NB4 (cell line): ENCODE measurements around the gene TRIM22.

Experiments
- DNase-seq: peaks from one replicate; pipeline ENCODE4 v3.0.0; 2010; ENCODE audit warnings: low read depth
- H3K4me3 ChIP-seq: one replicate; pipeline ENCODE4 v1.5.1; 2011; ENCODE audit warnings: mild to moderate bottlenecking, low read depth, low read length, moderate library complexity
- CTCF ChIP-seq: IDR thresholded peaks from one replicate; pipeline ENCODE4 v1.5.1; 2012; ENCODE audit warnings: low read depth, low read length
- MYC ChIP-seq: IDR thresholded peaks from 2 replicates; pipeline ENCODE4 v1.6.1; 2011; ENCODE audit warnings: low read depth, low read length
- POLR2A ChIP-seq: IDR thresholded peaks from 2 replicates; pipeline ENCODE4 v1.6.1; 2011; ENCODE audit warnings: mild to moderate bottlenecking; ENCODE audit not compliant: insufficient read length; ENCODE audit errors: extremely low read depth
- TF ChIP-seq, protein P1 (sequence below): IDR thresholded peaks from 2 replicates; pipeline ENCODE4 v1.6.1; 2011; ENCODE audit warnings: low read depth, low read length

Gene TRIM22

DNA sequence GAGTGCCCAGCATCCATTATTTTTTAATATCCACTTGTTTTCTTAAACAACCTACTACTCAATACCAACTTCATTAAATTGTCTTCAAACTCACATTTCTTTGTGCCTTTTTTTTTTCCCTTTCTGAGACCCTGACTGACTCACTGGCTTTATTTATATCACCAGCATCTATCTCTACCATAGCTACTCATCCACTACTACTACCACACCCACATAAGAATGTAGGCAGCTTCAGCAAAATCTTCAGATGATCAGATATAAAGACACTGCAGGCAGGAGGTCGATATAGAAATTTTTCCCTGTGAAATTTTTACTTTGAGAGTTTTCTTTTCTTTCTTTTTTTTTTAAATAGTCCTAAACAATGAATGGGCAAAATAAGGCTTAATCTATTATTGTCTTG lies 48.8 kb downstream of the TRIM22 start:
- DNase-seq, result no peak
- TF ChIP-seq, protein P1, sequence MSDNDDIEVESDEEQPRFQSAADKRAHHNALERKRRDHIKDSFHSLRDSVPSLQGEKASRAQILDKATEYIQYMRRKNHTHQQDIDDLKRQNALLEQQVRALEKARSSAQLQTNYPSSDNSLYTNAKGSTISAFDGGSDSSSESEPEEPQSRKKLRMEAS, result no peak
- no peak overlapping the region for H3K4me3 ChIP-seq

DNA sequence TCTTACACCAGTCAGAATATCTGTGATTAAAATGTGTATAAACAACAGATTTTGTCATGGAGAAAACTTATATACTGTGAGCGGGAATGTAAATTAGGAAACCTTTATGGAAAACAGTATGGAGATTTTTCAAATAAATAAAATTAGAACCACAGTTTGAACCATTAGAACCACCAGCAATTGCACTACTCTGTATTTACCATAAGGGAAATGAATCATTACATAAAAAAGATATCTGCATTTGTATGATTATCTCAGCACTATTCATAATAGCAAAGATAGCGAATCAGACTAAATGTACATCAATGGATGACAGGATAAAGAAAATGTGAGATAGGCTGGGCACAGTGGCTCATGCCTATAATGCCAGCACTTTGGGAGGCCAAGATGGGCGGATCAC lies 57.0 kb downstream of the TRIM22 start:
- TF ChIP-seq, protein P1, result no peak
- TF ChIP-seq POLR2A, result no peak
- no peak for TF ChIP-seq CTCF
- TF ChIP-seq MYC, result no peak
- no peak for DNase-seq
- no peak overlapping the region for H3K4me3 ChIP-seq

DNA sequence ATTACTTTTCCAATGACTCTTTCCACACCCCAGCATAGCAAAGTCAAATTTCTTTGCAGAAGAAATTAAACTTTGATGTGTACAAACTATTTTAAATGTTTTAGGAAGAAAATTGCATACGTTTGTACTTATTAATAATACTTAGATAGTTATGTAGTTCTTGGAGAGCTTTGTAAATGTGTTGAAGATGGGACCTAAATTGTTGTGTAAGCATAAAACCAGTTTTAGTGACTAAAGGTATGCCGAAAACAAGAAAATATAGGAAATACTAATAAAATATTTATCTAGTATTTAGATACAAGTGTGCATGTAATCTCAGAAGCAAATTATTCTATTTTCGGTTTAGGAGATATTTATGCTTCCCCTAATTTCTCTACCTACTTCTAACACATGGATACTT lies 60.2 kb downstream of the TRIM22 start:
- H3K4me3 ChIP-seq, result no peak overlapping the region
- TF ChIP-seq POLR2A (no peak), CTCF (no peak), MYC (no peak)
- TF ChIP-seq, protein P1, result no peak
- no peak for DNase-seq

DNA sequence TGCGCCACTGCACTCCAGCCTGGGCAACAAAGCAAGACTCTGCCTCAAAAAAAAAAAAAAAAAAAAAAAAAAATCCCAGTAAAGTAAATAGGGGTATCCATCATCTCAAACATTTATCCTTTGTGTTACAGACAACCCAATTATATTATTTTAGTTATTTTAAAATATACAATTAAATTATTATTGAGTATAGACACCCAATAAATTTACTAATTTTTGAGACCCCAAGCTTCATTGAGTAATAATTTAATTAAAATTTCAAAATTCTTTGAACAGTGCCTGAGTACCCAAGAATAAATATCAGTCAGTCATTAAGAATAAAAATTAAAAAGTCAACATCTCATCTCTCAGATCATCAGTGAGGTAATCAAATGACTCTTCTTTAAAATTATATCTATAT lies 64.4 kb downstream of the TRIM22 start, which contains the start of gene OR52N4:
OR52N4 (plus strand) TSS at position 301 of the 400 bp plus-strand sequence. CDS start 498 bp downstream, outside the sequence.
- DNase-seq, result no peak
- TF ChIP-seq, protein P1, result no peak
- TF ChIP-seq POLR2A (no peak), MYC (no peak), CTCF (no peak)
- H3K4me3 ChIP-seq, result no peak within 1 kb of the TSS
